ENCODE measurements around the gene SPATA31C2. TPM values are rescaled to one million over a fixed set of nuclear protein-coding genes. Genes with fewer than 3 reads are reported as not detected.
"Not testable (repeated sequence)": the region's sequence is repeated elsewhere in the genome, so short reads cannot be mapped to it uniquely, and the experiment has no call there.

Gene SPATA31C2
- total RNA-seq (2014; rRNA removed; shearing (Covaris generic); ENCODE audit: low replicate concordance), result not detected in 2 replicates

GRCh38 chr9:88138375-88138774 is at the start of gene SPATA31C2:
Gene SPATA31C2, minus strand, starts transcription at chr9:88138475. Its CDS starts 29 bp downstream, at chr9:88138446.
- not testable (repeated sequence) for H3K4me2 ChIP-seq (ENCODE audit: low read depth, low read length, poor library complexity, severe bottlenecking); H4K20me1 ChIP-seq (ENCODE audit: insufficient read depth, low read depth, low read length); H3K9me2 ChIP-seq (replicated peaks; ENCODE audit: insufficient read depth, low read length); H3K9ac ChIP-seq (ENCODE audit: low read length); H3K9me3 ChIP-seq (ENCODE audit: low read length); H3K36me3 ChIP-seq (ENCODE audit: insufficient read depth, low read length); H3K4me3 ChIP-seq (ENCODE audit: low read length); H2AFZ ChIP-seq (ENCODE audit: low read length); H3K27me3 ChIP-seq (ENCODE audit: low read length); H3K4me1 ChIP-seq (ENCODE audit: low read length); H3K27ac ChIP-seq (ENCODE audit: low read length); DNase-seq; H3K79me2 ChIP-seq (ENCODE audit: low read length)

GRCh38 chr9:88187631-88188030 is 49.4 kb upstream of the SPATA31C2 start:
- no peak overlapping the region for H3K4me2 ChIP-seq (ENCODE audit: low read depth, low read length, poor library complexity, severe bottlenecking)
- no peak overlapping the region for H3K27ac ChIP-seq (ENCODE audit: low read length)
- H3K9me3 ChIP-seq (ENCODE audit: low read length), result peaks cover 9% of the 10 kb centered on the region
- no peak overlapping the region for H3K9ac ChIP-seq (ENCODE audit: low read length)
- no peaks in the 10 kb centered on the region for H3K36me3 ChIP-seq (ENCODE audit: insufficient read depth, low read length)
- H2AFZ ChIP-seq (ENCODE audit: low read length), result no peak overlapping the region
- H3K4me1 ChIP-seq (ENCODE audit: low read length), result 0 out of 2 replicates have a peak, but pooled peaks cover 2% of the 10 kb centered on the region
- H3K4me3 ChIP-seq (ENCODE audit: low read length), result no peak overlapping the region
- 0 out of 2 replicates have a peak, but pooled peaks cover 8% of the 10 kb centered on the region for H3K27me3 ChIP-seq (ENCODE audit: low read length)
- H3K9me2 ChIP-seq (replicated peaks; ENCODE audit: insufficient read depth, low read length), result no peaks in the 10 kb centered on the region
- H3K79me2 ChIP-seq (ENCODE audit: low read length), result no peaks in the 10 kb centered on the region
- H4K20me1 ChIP-seq (ENCODE audit: insufficient read depth, low read depth, low read length), result no peaks in the 10 kb centered on the region
- DNase-seq, result no peak

GRCh38 chr9:88186495-88187110 is 48.3 kb upstream of the SPATA31C2 start:
- no peaks in the 10 kb centered on the region for H3K36me3 ChIP-seq (ENCODE audit: insufficient read depth, low read length)
- H3K4me1 ChIP-seq (ENCODE audit: low read length), result 0 out of 2 replicates have a peak, but pooled peaks cover 2% of the 10 kb centered on the region
- H3K9ac ChIP-seq (ENCODE audit: low read length), result no peak overlapping the region

GRCh38 chr9:88184976-88185375 is 46.7 kb upstream of the SPATA31C2 start:
- Histone ChIP-seq H3K9me2 (replicated peaks; ENCODE audit: insufficient read depth, low read length) (no peaks in the 10 kb centered on the region), H3K27me3 (ENCODE audit: low read length) (no peaks in the 10 kb centered on the region), H3K79me2 (ENCODE audit: low read length) (no peaks in the 10 kb centered on the region), H3K4me2 (ENCODE audit: low read depth, low read length, poor library complexity, severe bottlenecking) (no peak overlapping the region), H3K36me3 (ENCODE audit: insufficient read depth, low read length) (no peaks in the 10 kb centered on the region), H2AFZ (ENCODE audit: low read length) (no peak overlapping the region), H3K4me3 (ENCODE audit: low read length) (no peak overlapping the region), H3K4me1 (ENCODE audit: low read length) (0 out of 2 replicates have a peak, but pooled peaks cover 2% of the 10 kb centered on the region), H4K20me1 (ENCODE audit: insufficient read depth, low read depth, low read length) (no peaks in the 10 kb centered on the region), H3K9ac (ENCODE audit: low read length) (no peak overlapping the region), H3K27ac (ENCODE audit: low read length) (no peak overlapping the region), H3K9me3 (ENCODE audit: low read length) (no peaks in the 10 kb centered on the region)
- DNase-seq, result peak; percentile 47

More at GRCh38 chr9:88186495-88187110, 48.3 kb upstream of the SPATA31C2 start:
- no peak overlapping the region for H3K4me3 ChIP-seq (ENCODE audit: low read length)
- H3K9me2 ChIP-seq (replicated peaks; ENCODE audit: insufficient read depth, low read length), result no peaks in the 10 kb centered on the region
- no peak overlapping the region for H3K4me2 ChIP-seq (ENCODE audit: low read depth, low read length, poor library complexity, severe bottlenecking)
- H3K27me3 ChIP-seq (ENCODE audit: low read length), result 0 out of 2 replicates have a peak, but pooled peaks cover 8% of the 10 kb centered on the region
- DNase-seq, result no peak
- H3K9me3 ChIP-seq (ENCODE audit: low read length), result peaks cover 9% of the 10 kb centered on the region
- no peaks in the 10 kb centered on the region for H4K20me1 ChIP-seq (ENCODE audit: insufficient read depth, low read depth, low read length)
- H3K79me2 ChIP-seq (ENCODE audit: low read length), result no peaks in the 10 kb centered on the region
- H3K27ac ChIP-seq (ENCODE audit: low read length), result no peak overlapping the region
- H2AFZ ChIP-seq (ENCODE audit: low read length), result no peak overlapping the region

GRCh38 chr9:88183798-88184495 is 45.7 kb upstream of the SPATA31C2 start:
- no peaks in the 10 kb centered on the region for H3K36me3 ChIP-seq (ENCODE audit: insufficient read depth, low read length)

GRCh38 chr9:88182501-88182900 is 44.2 kb upstream of the SPATA31C2 start:
- H2AFZ ChIP-seq (ENCODE audit: low read length), result no peak overlapping the region
- H3K9me3 ChIP-seq (ENCODE audit: low read length), result no peaks in the 10 kb centered on the region
- H3K79me2 ChIP-seq (ENCODE audit: low read length), result no peaks in the 10 kb centered on the region
- H3K4me3 ChIP-seq (ENCODE audit: low read length), result no peak overlapping the region
- H3K9me2 ChIP-seq (replicated peaks; ENCODE audit: insufficient read depth, low read length), result no peaks in the 10 kb centered on the region
- DNase-seq, result no peak
- no peaks in the 10 kb centered on the region for H4K20me1 ChIP-seq (ENCODE audit: insufficient read depth, low read depth, low read length)
- no peaks in the 10 kb centered on the region for H3K4me1 ChIP-seq (ENCODE audit: low read length)
- H3K27ac ChIP-seq (ENCODE audit: low read length), result no peak overlapping the region
- H3K36me3 ChIP-seq (ENCODE audit: insufficient read depth, low read length), result no peaks in the 10 kb centered on the region
- no peak overlapping the region for H3K9ac ChIP-seq (ENCODE audit: low read length)
- no peak overlapping the region for H3K4me2 ChIP-seq (ENCODE audit: low read depth, low read length, poor library complexity, severe bottlenecking)
- H3K27me3 ChIP-seq (ENCODE audit: low read length), result no peaks in the 10 kb centered on the region

More at GRCh38 chr9:88183798-88184495, 45.7 kb upstream of the SPATA31C2 start:
- no peaks in the 10 kb centered on the region for H3K9me2 ChIP-seq (replicated peaks; ENCODE audit: insufficient read depth, low read length)
- 0 out of 2 replicates have a peak, but pooled peaks cover 2% of the 10 kb centered on the region for H3K4me1 ChIP-seq (ENCODE audit: low read length)
- no peaks in the 10 kb centered on the region for H3K79me2 ChIP-seq (ENCODE audit: low read length)
- H2AFZ ChIP-seq (ENCODE audit: low read length), result no peak overlapping the region
- no peak overlapping the region for H3K4me2 ChIP-seq (ENCODE audit: low read depth, low read length, poor library complexity, severe bottlenecking)
- H3K4me3 ChIP-seq (ENCODE audit: low read length), result no peak overlapping the region
- H4K20me1 ChIP-seq (ENCODE audit: insufficient read depth, low read depth, low read length), result no peaks in the 10 kb centered on the region
- H3K9ac ChIP-seq (ENCODE audit: low read length), result no peak overlapping the region
- no peak overlapping the region for H3K27ac ChIP-seq (ENCODE audit: low read length)
- DNase-seq, result no peak
- H3K9me3 ChIP-seq (ENCODE audit: low read length), result no peaks in the 10 kb centered on the region
- H3K27me3 ChIP-seq (ENCODE audit: low read length), result no peaks in the 10 kb centered on the region

- no peak for DNase-seq
- H3K4me2 ChIP-seq (ENCODE audit: low read depth, low read length, poor library complexity, severe bottlenecking), result no peak overlapping the region
- H3K4me1 ChIP-seq (ENCODE audit: low read length), result no peaks in the 10 kb centered on the region
- no peaks in the 10 kb centered on the region for H3K79me2 ChIP-seq (ENCODE audit: low read length)
- H3K9me3 ChIP-seq (ENCODE audit: low read length), result no peaks in the 10 kb centered on the region
- no peak overlapping the region for H3K9ac ChIP-seq (ENCODE audit: low read length)
- H3K9me2 ChIP-seq (replicated peaks; ENCODE audit: insufficient read depth, low read length), result no peaks in the 10 kb centered on the region
- H4K20me1 ChIP-seq (ENCODE audit: insufficient read depth, low read depth, low read length), result no peaks in the 10 kb centered on the region
- H3K27me3 ChIP-seq (ENCODE audit: low read length), result no peaks in the 10 kb centered on the region
- no peak overlapping the region for H3K4me3 ChIP-seq (ENCODE audit: low read length)
- no peak overlapping the region for H2AFZ ChIP-seq (ENCODE audit: low read length)
- H3K36me3 ChIP-seq (ENCODE audit: insufficient read depth, low read length), result no peaks in the 10 kb centered on the region
- no peak overlapping the region for H3K27ac ChIP-seq (ENCODE audit: low read length)
These were observed 41.9 kb upstream of the SPATA31C2 start for GRCh38 chr9:88180081-88180765.

GRCh38 chr9:88179062-88179521 is 40.8 kb upstream of the SPATA31C2 start:
- Histone ChIP-seq H3K4me2 (ENCODE audit: low read depth, low read length, poor library complexity, severe bottlenecking) (no peak overlapping the region), H3K9me3 (ENCODE audit: low read length) (no peaks in the 10 kb centered on the region), H3K27ac (ENCODE audit: low read length) (no peak overlapping the region), H3K27me3 (ENCODE audit: low read length) (no peaks in the 10 kb centered on the region), H3K4me1 (ENCODE audit: low read length) (no peaks in the 10 kb centered on the region), H3K9me2 (replicated peaks; ENCODE audit: insufficient read depth, low read length) (no peaks in the 10 kb centered on the region), H3K4me3 (ENCODE audit: low read length) (no peak overlapping the region), H2AFZ (ENCODE audit: low read length) (no peak overlapping the region), H3K36me3 (ENCODE audit: insufficient read depth, low read length) (no peaks in the 10 kb centered on the region), H3K9ac (ENCODE audit: low read length) (no peak overlapping the region), H3K79me2 (ENCODE audit: low read length) (no peaks in the 10 kb centered on the region), H4K20me1 (ENCODE audit: insufficient read depth, low read depth, low read length) (no peaks in the 10 kb centered on the region)
- no peak for DNase-seq
